ENCODE measurements around the gene FXYD2. TPM values are rescaled to one million over a fixed set of nuclear protein-coding genes. Genes with fewer than 3 reads are reported as not detected.

The FXYD2 gene
- total RNA-seq, 1 experiment from 2014 or later: 0.39 TPM

- H3K27me3 ChIP-seq (ENCODE audit: control insufficient read depth, insufficient read depth, low read length): no peaks in the 10 kb centered on the region; the same call in 1 of the 2 replicates
- no peak overlapping the region for H3K27ac ChIP-seq (ENCODE audit: low read length)
- no peak overlapping the region for H3K4me3 ChIP-seq (ENCODE audit: low read depth in 2 of 2, low read length in 2 of 2)
- peaks cover 20% of the 10 kb centered on the region for H3K4me1 ChIP-seq (ENCODE audit: control insufficient read depth, insufficient read depth, low read length)
- BruUV-seq (replicated peaks): no TSS peak
- no peak for DNase-seq (ENCODE audit: low read depth, low spot score)
- ATAC-seq: peak; percentile 14
- ChIA-PET CTCF (interaction anchor here (0.6 to 3.7 kb wide), 12 partner anchors 10 to 392 kb away, joined by 3 to 25 read pairs (median 6); no protein-coding TSS in a partner anchor), POLR2A (no interaction called here)
- H3K36me3 ChIP-seq (ENCODE audit: control insufficient read depth, insufficient read depth, low read length): no peaks in the 10 kb centered on the region
- intact Hi-C loops (cut with micrococcal nuclease; ENCODE audit: unreplicated experiment): loop anchor here (1.0 kb wide), 1 partner anchor 129 kb away; no protein-coding TSS in a partner anchor
- in situ Hi-C loops (cut with HindIII; ENCODE audit: low pct_unique_long_range_greater_than_20kb, low sequenced_read_pairs): loop anchor here (25.0 kb wide), 1 partner anchor 381 kb away; no protein-coding TSS in a partner anchor
- no peak for TF ChIP-seq TCF7L2 (IDR thresholded peaks at IDR 0.05; ENCODE audit: low read depth, low read length)
- no peaks in the 10 kb centered on the region for H3K9me3 ChIP-seq (ENCODE audit: control insufficient read depth, insufficient read depth, low read depth, low read length)
Observed at GRCh38 chr11:117818041-117818873, 6.3 kb downstream of the FXYD2 start.

- ChIA-PET CTCF (interaction anchor here (0.6 to 3.7 kb wide), 8 partner anchors 9 to 391 kb away, joined by 3 to 25 read pairs (median 8); no protein-coding TSS in a partner anchor), POLR2A (interaction anchor here (0.5 kb wide), 1 partner anchor 41 kb away, joined by 8 read pairs; no protein-coding TSS in a partner anchor)
- 0 out of 2 replicates have a peak overlapping the region, but pooled peaks have one; percentile 4 for H3K27ac ChIP-seq (ENCODE audit: low read length)
- no TSS peak for BruUV-seq (replicated peaks)
- TF ChIP-seq POLR2AphosphoS5 (IDR thresholded peaks at IDR 0.05; ENCODE audit: low read depth, low read length): no peak
- peak; percentile 100 for TF ChIP-seq CTCF (IDR thresholded peaks at IDR 0.05)
- no peak for TF ChIP-seq SIN3A (IDR thresholded peaks at IDR 0.05; ENCODE audit: borderline replicate concordance, insufficient read depth, low read depth, low read length)
- no peak for TF ChIP-seq TCF7L2 (IDR thresholded peaks at IDR 0.05; ENCODE audit: low read depth, low read length)
- no peak for TF ChIP-seq REST (IDR thresholded peaks at IDR 0.05; ENCODE audit: insufficient read depth in 1 of 2, low read depth in 2 of 2, low read length in 1 of 2)
- H3K36me3 ChIP-seq (ENCODE audit: control insufficient read depth, insufficient read depth, low read length): no peaks in the 10 kb centered on the region
- in situ Hi-C loops (cut with HindIII; ENCODE audit: low pct_unique_long_range_greater_than_20kb, low sequenced_read_pairs): loop anchor here (25.0 kb wide), 1 partner anchor 380 kb away; no protein-coding TSS in a partner anchor
- intact Hi-C loops (cut with micrococcal nuclease; ENCODE audit: unreplicated experiment): loop anchor here (1.0 kb wide), 1 partner anchor 130 kb away; no protein-coding TSS in a partner anchor
- no peaks in the 10 kb centered on the region for H3K9me3 ChIP-seq (ENCODE audit: control insufficient read depth, insufficient read depth, low read depth, low read length)
- no peak overlapping the region for H3K4me3 ChIP-seq (ENCODE audit: low read depth in 2 of 2, low read length in 2 of 2)
- peak; percentile 77 for ATAC-seq
- DNase-seq (ENCODE audit: low read depth, low spot score): peak; percentile 69
- peaks cover 20% of the 10 kb centered on the region for H3K4me1 ChIP-seq (ENCODE audit: control insufficient read depth, insufficient read depth, low read length)
- no peaks in the 10 kb centered on the region; the same call in 1 of the 2 replicates for H3K27me3 ChIP-seq (ENCODE audit: control insufficient read depth, insufficient read depth, low read length)
Observed at GRCh38 chr11:117817368-117818040, 7.0 kb downstream of the FXYD2 start.
